Measurements from ENCODE around the gene TMTC2. TPM values are rescaled to one million over a fixed set of nuclear protein-coding genes. Genes with fewer than 3 reads are reported as not detected.

Gene TMTC2
- total and polyA plus RNA-seq, 12 donors, result 1.6 to 4.4 (median 2.7) TPM

DNA sequence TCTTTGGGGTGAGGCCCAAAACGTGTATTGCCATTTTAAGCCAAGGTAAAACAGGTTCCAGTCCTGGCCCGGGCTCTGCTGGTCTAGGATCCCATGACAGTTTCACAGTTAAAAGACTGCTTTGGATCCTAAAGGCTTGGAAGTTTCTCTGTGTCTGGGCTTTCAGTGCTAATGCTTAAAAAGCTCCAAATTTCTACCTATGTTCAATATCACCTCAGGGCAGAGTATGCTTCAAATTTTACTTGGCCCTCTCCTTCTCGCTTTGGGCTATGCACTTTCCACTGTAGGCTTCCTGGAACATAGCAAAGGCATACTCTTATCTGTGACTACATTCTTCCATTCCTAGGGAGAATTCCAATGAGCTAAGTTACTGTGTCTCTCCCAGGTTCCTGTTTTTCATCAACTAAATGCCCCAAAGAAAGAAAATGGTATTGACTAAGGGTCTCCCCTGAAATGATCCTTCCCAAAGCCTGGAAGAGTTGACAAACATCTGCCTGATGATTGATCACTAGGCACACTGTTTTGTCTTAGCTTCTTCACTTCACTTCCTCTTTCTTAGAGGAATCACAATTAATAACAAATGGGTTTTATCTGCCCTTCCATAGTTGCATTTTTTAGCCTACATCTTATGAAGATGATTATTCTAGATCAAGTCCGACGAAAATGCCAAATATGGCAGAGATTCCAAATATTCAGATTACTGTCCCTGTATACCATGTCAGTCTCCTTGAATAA is 79.4 kb downstream of the TMTC2 start:
- intact Hi-C loops (cut with DNase I), result no loop called here
- no peak overlapping the region for H3K4me3 ChIP-seq
- DNase-seq, result no peak
- no peak overlapping the region for H3K27ac ChIP-seq
- H3K27me3 ChIP-seq, result no peaks in the 10 kb centered on the region
- H3K4me1 ChIP-seq (replicated peaks in 1 of 2), result no peaks in the 10 kb centered on the region
- H3K36me3 ChIP-seq (replicated peaks in 1 of 2), result no peaks in the 10 kb centered on the region
- no peak for TF ChIP-seq POLR2A (IDR thresholded peaks at IDR 0.05)
- TF ChIP-seq, protein P1, sequence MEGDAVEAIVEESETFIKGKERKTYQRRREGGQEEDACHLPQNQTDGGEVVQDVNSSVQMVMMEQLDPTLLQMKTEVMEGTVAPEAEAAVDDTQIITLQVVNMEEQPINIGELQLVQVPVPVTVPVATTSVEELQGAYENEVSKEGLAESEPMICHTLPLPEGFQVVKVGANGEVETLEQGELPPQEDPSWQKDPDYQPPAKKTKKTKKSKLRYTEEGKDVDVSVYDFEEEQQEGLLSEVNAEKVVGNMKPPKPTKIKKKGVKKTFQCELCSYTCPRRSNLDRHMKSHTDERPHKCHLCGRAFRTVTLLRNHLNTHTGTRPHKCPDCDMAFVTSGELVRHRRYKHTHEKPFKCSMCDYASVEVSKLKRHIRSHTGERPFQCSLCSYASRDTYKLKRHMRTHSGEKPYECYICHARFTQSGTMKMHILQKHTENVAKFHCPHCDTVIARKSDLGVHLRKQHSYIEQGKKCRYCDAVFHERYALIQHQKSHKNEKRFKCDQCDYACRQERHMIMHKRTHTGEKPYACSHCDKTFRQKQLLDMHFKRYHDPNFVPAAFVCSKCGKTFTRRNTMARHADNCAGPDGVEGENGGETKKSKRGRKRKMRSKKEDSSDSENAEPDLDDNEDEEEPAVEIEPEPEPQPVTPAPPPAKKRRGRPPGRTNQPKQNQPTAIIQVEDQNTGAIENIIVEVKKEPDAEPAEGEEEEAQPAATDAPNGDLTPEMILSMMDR (IDR thresholded peaks at IDR 0.05), result no peak
- 85 to 91% (median 89%) methylated on average over 5 of the region's 5 CpGs for WGBS, 4 donors
- no peaks in the 10 kb centered on the region for H3K9me3 ChIP-seq (replicated peaks in 1 of 3)

DNA sequence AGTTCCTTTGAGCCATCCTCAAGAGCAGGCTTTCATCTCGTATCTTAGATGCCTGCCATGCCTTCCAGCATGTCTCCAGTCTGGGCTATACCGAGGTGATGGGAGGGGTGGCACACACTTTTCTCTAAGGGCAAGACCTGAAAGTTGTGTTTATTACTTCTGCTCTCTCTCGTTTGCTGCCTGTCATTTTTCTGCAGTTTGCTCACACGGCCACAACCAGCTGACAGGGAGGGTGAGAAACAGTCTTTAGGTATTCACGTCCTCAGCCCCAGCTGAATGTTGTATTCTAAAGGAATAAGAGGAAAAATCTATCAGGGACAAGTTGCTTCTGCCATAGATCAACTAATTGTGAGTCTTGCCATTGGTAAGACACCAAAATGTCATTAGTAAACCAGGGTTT is 88.0 kb downstream of the TMTC2 start:
- Histone ChIP-seq H3K36me3 (replicated peaks in 1 of 2) (no peaks in the 10 kb centered on the region), H3K27ac (no peak overlapping the region), H3K27me3 (no peaks in the 10 kb centered on the region), H3K4me3 (no peak overlapping the region), H3K9me3 (replicated peaks in 1 of 3) (peaks cover 0 to 4% (median 0%) of the 10 kb centered on the region in 3 donors), H3K4me1 (replicated peaks in 1 of 2) (no peaks in the 10 kb centered on the region)
- no peak for TF ChIP-seq POLR2A (IDR thresholded peaks at IDR 0.05)
- TF ChIP-seq, protein P1 (IDR thresholded peaks at IDR 0.05), result no peak
- no peak for DNase-seq
- WGBS, 4 donors, result 76 to 86% (median 83%) methylated on average over 5 of the region's 5 CpGs
- intact Hi-C loops (cut with DNase I), result no loop called here

DNA sequence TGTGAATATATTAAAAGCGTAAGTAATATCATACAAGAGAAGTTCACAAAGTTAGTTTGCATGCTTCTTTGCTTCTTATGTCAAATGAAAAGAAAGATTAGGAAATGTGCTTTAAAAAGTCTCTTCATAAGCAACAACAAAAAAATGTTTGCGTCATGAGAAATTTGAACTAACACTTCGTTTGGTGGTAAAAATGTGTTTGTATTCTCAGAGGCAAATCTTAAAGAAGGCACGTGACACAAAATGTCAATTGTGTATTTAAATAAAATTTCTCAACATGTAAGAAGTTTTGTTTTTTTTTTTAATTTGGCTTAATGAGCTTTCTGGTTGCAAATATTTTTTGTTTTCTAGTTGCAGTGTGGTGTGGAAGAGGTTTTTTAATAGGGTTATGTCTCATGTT is 93.8 kb downstream of the TMTC2 start:
- Histone ChIP-seq H3K27ac (no peak overlapping the region), H3K9me3 (replicated peaks in 1 of 3) (no peaks in the 10 kb centered on the region), H3K4me1 (replicated peaks in 1 of 2) (no peaks in the 10 kb centered on the region), H3K4me3 (no peak overlapping the region), H3K36me3 (replicated peaks in 1 of 2) (no peaks in the 10 kb centered on the region), H3K27me3 (no peaks in the 10 kb centered on the region)
- WGBS, 4 donors, result 67 to 90% (median 78%) methylated on average over 4 of the region's 4 CpGs
- TF ChIP-seq, protein P1 (IDR thresholded peaks at IDR 0.05), result no peak
- no peak for TF ChIP-seq POLR2A (IDR thresholded peaks at IDR 0.05)
- no peak for DNase-seq
- intact Hi-C loops (cut with DNase I), result no loop called here

DNA sequence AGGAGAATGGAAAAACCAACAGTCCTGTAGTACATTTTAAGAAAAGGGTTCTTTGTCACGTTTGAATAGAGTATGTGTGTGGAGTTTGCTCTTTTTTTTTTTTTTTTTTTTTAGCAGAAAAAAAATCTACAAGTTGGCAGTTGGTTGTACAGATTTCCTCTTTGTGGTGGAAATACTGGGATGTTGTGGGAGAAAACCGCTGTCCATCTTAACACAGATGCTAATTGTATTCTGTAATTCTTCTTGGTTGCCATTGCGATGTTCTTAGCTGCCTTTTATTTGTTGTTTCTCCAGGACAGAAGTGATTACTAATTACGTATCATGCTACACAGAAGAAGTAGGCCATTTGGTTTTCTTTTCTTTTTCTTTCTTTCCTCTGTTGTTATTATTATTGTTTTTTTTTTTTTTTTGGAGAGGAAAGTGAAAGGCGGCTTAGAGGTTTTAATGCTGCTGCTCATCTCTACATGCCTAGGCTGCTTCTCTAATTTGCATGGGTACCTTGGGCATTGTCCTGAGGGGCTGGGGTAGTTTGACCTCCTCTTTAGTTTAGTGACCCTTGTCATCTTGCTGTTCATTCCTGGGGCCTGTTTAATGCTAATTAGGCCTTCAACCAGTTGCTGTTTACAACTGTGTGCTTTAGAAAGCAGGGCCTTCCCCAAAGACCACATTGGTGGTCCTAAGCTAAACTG is 94.7 kb downstream of the TMTC2 start:
- Histone ChIP-seq H3K27me3 (no peaks in the 10 kb centered on the region), H3K36me3 (replicated peaks in 1 of 2) (no peaks in the 10 kb centered on the region), H3K4me1 (replicated peaks in 1 of 2) (no peaks in the 10 kb centered on the region), H3K27ac (no peak overlapping the region), H3K4me3 (no peak overlapping the region), H3K9me3 (replicated peaks in 1 of 3) (no peaks in the 10 kb centered on the region)
- intact Hi-C loops (cut with DNase I), result no loop called here
- WGBS, 4 donors, result 60 to 78% (median 68%) methylated on average over 5 of the region's 5 CpGs
- TF ChIP-seq, protein P1 (IDR thresholded peaks at IDR 0.05), result no peak
- no peak for TF ChIP-seq POLR2A (IDR thresholded peaks at IDR 0.05)
- DNase-seq, result no peak

All from adrenal gland (tissue), 12 donors.